Stomach (tissue), 4 donors: Measurements from ENCODE around the gene ZKSCAN3.
"Not testable (repeated sequence)": the region's sequence is repeated elsewhere in the genome, so short reads cannot be mapped to it uniquely, and the experiment has no call there.

Experiments used
- POLR2AphosphoS5 ChIP-seq, 3 donors: sonication (generic); formaldehyde crosslinking; IDR thresholded peaks; one replicate each; pipeline ENCODE4 v1.6.1; 2016; ENCODE audit warnings: antibody characterized with exemption in 3 of 3
- TF ChIP-seq, protein P1 (sequence below), 7 experiments: fragments of 450-650 bp in 4 of 7; fragments of 200-600 bp in 3 of 7; sonication (generic) in 3 of 7; IDR thresholded peaks; one replicate each; pipeline ENCODE4 v1.5.1; 2016 to 2019; ENCODE audit warnings: antibody characterized with exemption in 7 of 7, control low read depth in 2 of 7, mild to moderate bottlenecking in 1 of 7

DNA sequence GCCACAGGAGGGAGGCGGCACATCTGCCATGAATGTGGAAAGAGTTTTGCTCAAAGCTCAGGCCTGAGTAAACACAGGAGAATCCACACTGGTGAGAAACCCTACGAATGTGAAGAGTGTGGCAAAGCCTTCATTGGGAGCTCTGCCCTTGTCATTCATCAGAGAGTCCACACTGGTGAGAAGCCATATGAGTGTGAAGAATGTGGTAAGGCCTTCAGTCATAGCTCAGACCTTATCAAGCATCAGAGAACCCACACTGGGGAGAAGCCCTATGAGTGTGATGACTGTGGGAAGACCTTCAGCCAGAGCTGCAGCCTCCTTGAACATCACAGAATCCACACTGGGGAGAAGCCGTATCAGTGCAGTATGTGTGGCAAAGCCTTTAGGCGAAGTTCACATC lies 15.8 kb downstream of the ZKSCAN3 start:
- TF ChIP-seq, protein P1, sequence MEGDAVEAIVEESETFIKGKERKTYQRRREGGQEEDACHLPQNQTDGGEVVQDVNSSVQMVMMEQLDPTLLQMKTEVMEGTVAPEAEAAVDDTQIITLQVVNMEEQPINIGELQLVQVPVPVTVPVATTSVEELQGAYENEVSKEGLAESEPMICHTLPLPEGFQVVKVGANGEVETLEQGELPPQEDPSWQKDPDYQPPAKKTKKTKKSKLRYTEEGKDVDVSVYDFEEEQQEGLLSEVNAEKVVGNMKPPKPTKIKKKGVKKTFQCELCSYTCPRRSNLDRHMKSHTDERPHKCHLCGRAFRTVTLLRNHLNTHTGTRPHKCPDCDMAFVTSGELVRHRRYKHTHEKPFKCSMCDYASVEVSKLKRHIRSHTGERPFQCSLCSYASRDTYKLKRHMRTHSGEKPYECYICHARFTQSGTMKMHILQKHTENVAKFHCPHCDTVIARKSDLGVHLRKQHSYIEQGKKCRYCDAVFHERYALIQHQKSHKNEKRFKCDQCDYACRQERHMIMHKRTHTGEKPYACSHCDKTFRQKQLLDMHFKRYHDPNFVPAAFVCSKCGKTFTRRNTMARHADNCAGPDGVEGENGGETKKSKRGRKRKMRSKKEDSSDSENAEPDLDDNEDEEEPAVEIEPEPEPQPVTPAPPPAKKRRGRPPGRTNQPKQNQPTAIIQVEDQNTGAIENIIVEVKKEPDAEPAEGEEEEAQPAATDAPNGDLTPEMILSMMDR (IDR thresholded peaks at IDR 0.05): not testable (repeated sequence)
- TF ChIP-seq POLR2AphosphoS5 (IDR thresholded peaks at IDR 0.05): not testable (repeated sequence)
